K562 (cell line): ENCODE data around the gene S100P. TPM values are rescaled to one million over a fixed set of nuclear protein-coding genes. Genes with fewer than 3 reads are reported as not detected.

Source experiments
- HNRNPLL ChIP-seq: fragments of 200-400 bp; formaldehyde crosslinking; IDR thresholded peaks from 2 replicates; pipeline ENCODE4 v1.6.1; 2017; ENCODE audit warnings: low read length, low read depth, mild to moderate bottlenecking; ENCODE audit not compliant: poor library complexity, severe bottlenecking
- MCM7 ChIP-seq, 2 experiments: fragments of 450-650 bp; IDR thresholded peaks; 2 replicates each; pipeline ENCODE4 v1.6.1; 2016 to 2018
- MEIS2 ChIP-seq: fragments of 450-650 bp; IDR thresholded peaks from 2 replicates; pipeline ENCODE4 v1.6.1; 2014; ENCODE audit warnings: mild to moderate bottlenecking; ENCODE audit not compliant: partially characterized antibody
- PML ChIP-seq: IDR thresholded peaks from 2 replicates; pipeline ENCODE4 v1.6.1; 2012; ENCODE audit warnings: low read length, inconsistent platforms
- RNF2 ChIP-seq: sonication (generic); IDR thresholded peaks from 2 replicates; pipeline ENCODE4 v1.6.1; 2016
- SUPT5H ChIP-seq: fragments of 450-650 bp; IDR thresholded peaks from 2 replicates; pipeline ENCODE4 v1.6.1; 2016
- TEAD1 ChIP-seq, 2 experiments: fragments of 450-650 bp in 1 of 2; sonication (generic) in 1 of 2; formaldehyde crosslinking; IDR thresholded peaks; 2 replicates each; pipeline versions ENCODE4 v1.4.0 to v1.8.0; 2020 to 2022; ENCODE audit warnings: mild to moderate bottlenecking in 2 of 2, missing genetic modification reagents in 1 of 2
- ZBED1 ChIP-seq: IDR thresholded peaks from 2 replicates; pipeline ENCODE4 v1.6.1; 2014
- polyA plus RNA-seq, 8 experiments: library from polyadenylated mRNA; depleted of rRNA in 4 of 8; stranded (reverse) in 5 of 8; unstranded in 3 of 8; fragments of >200 nt; fragmentation: Nextera tagmentation in 2 of 8; fragmentation: Illumina TruSeq in 1 of 8; extraction: Ambion mirVana in 2 of 8; extraction: Trizol in 1 of 8; gene quantifications; 2 replicates each; pipeline versions ENCODE4 v1.2.1 to v1.2.3, GENCODE V29; 2011 to 2014; ENCODE audit warnings: inconsistent platforms in 1 of 8, missing spikeins in 1 of 8
- total RNA-seq, 7 experiments: library from RNA; depleted of rRNA in 6 of 7; stranded (reverse); fragments of >200 nt in 6 of 7; fragmentation: Illumina TruSeq in 2 of 7; extraction: Trizol in 2 of 7; gene quantifications; 2 replicates each; pipeline versions ENCODE4 v1.2.1 to v1.2.3, GENCODE V29; 2011 to 2021; ENCODE audit warnings: low replicate concordance in 1 of 7
- TF ChIP-seq, protein P1 (sequence below): fragments of 250-450 bp; sonication (Bioruptor Pico); IDR thresholded peaks from 2 replicates; pipeline ENCODE4 v1.4.0; 2020; ENCODE audit warnings: mild to moderate bottlenecking, moderate library complexity, borderline replicate concordance
- TF ChIP-seq, protein P2 (sequence below): fragments of 450-650 bp; IDR thresholded peaks from 2 replicates; pipeline ENCODE4 v1.6.1; 2018; ENCODE audit not compliant: partially characterized antibody
- TF ChIP-seq, protein P3 (sequence below): fragments of 250-450 bp; sonication (Bioruptor Pico); IDR thresholded peaks from 2 replicates; pipeline ENCODE4 v1.4.0; 2020; ENCODE audit warnings: mild to moderate bottlenecking
- TF ChIP-seq, protein P4 (sequence below): sonication (generic); formaldehyde crosslinking; IDR thresholded peaks from 2 replicates; pipeline ENCODE4 v1.8.1; 2023; ENCODE audit warnings: mild to moderate bottlenecking, missing genetic modification reagents, moderate library complexity
- TF ChIP-seq, protein P5 (sequence below), 2 experiments: fragments of 450-650 bp; IDR thresholded peaks; 2 replicates each; pipeline ENCODE4 v1.6.1; 2016
- TF ChIP-seq, protein P6 (sequence below), 2 experiments: fragments of 450-650 bp; conservative IDR thresholded peaks; 2 replicates each; pipeline ENCODE4 v1.6.1; 2017; ENCODE audit warnings: mild to moderate bottlenecking in 2 of 2, moderate library complexity in 2 of 2

S100P gene
- total and polyA plus RNA-seq, 9 of the 15 experiments (the other 6 are each of a cell fraction or from before 2014, with no cell fraction given), result 4.1 to 23.8 (median 7.5) TPM

DNA sequence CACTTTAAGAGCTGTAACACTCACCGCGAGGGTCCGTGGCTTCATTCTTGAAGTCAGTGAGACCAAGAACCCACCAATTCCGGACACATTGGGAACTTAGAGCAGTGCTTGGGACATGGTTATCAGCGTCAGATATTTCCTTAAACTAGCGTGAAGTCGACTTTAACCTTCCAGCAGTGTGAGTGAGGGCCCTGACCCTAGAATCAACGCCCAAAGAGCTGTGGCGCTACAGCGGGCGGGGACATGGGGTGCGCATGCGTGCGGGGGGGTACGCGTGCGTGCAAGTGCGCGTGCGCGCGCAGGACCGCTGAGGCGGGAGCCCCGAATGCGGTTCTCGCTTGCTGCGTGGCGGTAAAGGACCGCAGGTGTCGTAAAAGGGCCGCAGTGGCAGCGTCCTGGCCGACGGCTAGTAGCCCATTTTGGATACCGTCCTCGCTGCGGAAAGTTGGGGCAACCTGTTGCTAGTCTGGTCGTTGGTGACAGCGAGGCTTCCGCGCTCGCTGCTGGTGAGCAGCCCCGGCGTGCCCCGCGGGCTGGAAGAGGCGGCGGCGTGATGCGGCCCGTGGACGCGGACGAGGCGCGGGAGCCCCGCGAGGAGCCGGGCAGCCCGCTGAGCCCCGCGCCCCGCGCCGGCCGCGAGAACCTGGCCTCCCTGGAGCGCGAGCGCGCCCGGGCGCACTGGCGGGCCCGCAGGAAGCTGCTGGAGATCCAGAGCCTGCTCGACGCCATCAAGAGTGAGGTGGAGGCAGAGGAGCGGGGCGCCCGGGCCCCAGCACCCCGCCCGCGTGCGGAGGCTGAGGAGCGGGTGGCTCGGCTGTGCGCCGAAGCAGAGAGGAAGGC is 19.8 kb upstream of the S100P start (continued):
- TF ChIP-seq, protein P1, sequence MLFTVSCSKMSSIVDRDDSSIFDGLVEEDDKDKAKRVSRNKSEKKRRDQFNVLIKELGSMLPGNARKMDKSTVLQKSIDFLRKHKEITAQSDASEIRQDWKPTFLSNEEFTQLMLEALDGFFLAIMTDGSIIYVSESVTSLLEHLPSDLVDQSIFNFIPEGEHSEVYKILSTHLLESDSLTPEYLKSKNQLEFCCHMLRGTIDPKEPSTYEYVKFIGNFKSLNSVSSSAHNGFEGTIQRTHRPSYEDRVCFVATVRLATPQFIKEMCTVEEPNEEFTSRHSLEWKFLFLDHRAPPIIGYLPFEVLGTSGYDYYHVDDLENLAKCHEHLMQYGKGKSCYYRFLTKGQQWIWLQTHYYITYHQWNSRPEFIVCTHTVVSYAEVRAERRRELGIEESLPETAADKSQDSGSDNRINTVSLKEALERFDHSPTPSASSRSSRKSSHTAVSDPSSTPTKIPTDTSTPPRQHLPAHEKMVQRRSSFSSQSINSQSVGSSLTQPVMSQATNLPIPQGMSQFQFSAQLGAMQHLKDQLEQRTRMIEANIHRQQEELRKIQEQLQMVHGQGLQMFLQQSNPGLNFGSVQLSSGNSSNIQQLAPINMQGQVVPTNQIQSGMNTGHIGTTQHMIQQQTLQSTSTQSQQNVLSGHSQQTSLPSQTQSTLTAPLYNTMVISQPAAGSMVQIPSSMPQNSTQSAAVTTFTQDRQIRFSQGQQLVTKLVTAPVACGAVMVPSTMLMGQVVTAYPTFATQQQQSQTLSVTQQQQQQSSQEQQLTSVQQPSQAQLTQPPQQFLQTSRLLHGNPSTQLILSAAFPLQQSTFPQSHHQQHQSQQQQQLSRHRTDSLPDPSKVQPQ (CRISPR knock-in tag), result no peak
- TF ChIP-seq PML, result peak; percentile 90
- peak; percentile 99 for TF ChIP-seq MEIS2
- peak; percentile 88 for TF ChIP-seq HNRNPLL
- TF ChIP-seq RNF2, result peak; percentile 42
- TF ChIP-seq, protein P2, sequence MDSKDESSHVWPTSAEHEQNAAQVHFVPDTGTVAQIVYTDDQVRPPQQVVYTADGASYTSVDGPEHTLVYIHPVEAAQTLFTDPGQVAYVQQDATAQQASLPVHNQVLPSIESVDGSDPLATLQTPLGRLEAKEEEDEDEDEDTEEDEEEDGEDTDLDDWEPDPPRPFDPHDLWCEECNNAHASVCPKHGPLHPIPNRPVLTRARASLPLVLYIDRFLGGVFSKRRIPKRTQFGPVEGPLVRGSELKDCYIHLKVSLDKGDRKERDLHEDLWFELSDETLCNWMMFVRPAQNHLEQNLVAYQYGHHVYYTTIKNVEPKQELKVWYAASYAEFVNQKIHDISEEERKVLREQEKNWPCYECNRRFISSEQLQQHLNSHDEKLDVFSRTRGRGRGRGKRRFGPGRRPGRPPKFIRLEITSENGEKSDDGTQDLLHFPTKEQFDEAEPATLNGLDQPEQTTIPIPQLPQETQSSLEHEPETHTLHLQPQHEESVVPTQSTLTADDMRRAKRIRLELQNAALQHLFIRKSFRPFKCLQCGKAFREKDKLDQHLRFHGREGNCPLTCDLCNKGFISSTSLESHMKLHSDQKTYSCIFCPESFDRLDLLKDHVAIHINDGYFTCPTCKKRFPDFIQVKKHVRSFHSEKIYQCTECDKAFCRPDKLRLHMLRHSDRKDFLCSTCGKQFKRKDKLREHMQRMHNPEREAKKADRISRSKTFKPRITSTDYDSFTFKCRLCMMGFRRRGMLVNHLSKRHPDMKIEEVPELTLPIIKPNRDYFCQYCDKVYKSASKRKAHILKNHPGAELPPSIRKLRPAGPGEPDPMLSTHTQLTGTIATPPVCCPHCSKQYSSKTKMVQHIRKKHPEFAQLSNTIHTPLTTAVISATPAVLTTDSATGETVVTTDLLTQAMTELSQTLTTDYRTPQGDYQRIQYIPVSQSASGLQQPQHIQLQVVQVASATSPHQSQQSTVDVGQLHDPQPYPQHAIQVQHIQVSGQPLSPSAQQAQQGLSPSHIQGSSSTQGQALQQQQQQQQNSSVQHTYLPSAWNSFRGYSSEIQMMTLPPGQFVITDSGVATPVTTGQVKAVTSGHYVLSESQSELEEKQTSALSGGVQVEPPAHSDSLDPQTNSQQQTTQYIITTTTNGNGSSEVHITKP, result no peak
- TF ChIP-seq TEAD1 (CRISPR knock-in tag; IDR thresholded peaks at IDR 0.05), result peak in 1 of 2 experiments; percentile 4; a peak in 1 of 4 replicates
- TF ChIP-seq, protein P3, sequence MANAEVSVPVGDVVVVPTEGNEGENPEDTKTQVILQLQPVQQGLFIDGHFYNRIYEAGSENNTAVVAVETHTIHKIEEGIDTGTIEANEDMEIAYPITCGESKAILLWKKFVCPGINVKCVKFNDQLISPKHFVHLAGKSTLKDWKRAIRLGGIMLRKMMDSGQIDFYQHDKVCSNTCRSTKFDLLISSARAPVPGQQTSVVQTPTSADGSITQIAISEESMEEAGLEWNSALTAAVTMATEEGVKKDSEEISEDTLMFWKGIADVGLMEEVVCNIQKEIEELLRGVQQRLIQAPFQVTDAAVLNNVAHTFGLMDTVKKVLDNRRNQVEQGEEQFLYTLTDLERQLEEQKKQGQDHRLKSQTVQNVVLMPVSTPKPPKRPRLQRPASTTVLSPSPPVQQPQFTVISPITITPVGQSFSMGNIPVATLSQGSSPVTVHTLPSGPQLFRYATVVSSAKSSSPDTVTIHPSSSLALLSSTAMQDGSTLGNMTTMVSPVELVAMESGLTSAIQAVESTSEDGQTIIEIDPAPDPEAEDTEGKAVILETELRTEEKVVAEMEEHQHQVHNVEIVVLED (CRISPR knock-in tag), result peak; percentile 87
- TF ChIP-seq, protein P4, sequence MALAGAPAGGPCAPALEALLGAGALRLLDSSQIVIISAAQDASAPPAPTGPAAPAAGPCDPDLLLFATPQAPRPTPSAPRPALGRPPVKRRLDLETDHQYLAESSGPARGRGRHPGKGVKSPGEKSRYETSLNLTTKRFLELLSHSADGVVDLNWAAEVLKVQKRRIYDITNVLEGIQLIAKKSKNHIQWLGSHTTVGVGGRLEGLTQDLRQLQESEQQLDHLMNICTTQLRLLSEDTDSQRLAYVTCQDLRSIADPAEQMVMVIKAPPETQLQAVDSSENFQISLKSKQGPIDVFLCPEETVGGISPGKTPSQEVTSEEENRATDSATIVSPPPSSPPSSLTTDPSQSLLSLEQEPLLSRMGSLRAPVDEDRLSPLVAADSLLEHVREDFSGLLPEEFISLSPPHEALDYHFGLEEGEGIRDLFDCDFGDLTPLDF (CRISPR knock-in tag), result peak; percentile 77
- peak; percentile 80; the same call in 1 of the 2 replicates for TF ChIP-seq ZBED1
- no peak for TF ChIP-seq MCM7 (IDR thresholded peaks at IDR 0.05)
- TF ChIP-seq, protein P5, sequence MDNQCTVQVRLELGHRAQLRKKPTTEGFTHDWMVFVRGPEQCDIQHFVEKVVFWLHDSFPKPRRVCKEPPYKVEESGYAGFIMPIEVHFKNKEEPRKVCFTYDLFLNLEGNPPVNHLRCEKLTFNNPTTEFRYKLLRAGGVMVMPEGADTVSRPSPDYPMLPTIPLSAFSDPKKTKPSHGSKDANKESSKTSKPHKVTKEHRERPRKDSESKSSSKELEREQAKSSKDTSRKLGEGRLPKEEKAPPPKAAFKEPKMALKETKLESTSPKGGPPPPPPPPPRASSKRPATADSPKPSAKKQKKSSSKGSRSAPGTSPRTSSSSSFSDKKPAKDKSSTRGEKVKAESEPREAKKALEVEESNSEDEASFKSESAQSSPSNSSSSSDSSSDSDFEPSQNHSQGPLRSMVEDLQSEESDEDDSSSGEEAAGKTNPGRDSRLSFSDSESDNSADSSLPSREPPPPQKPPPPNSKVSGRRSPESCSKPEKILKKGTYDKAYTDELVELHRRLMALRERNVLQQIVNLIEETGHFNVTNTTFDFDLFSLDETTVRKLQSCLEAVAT (IDR thresholded peaks at IDR 0.05), result peak in 1 of 2 experiments; percentile 96; a peak in 3 of 4 replicates
- TF ChIP-seq, protein P6, sequence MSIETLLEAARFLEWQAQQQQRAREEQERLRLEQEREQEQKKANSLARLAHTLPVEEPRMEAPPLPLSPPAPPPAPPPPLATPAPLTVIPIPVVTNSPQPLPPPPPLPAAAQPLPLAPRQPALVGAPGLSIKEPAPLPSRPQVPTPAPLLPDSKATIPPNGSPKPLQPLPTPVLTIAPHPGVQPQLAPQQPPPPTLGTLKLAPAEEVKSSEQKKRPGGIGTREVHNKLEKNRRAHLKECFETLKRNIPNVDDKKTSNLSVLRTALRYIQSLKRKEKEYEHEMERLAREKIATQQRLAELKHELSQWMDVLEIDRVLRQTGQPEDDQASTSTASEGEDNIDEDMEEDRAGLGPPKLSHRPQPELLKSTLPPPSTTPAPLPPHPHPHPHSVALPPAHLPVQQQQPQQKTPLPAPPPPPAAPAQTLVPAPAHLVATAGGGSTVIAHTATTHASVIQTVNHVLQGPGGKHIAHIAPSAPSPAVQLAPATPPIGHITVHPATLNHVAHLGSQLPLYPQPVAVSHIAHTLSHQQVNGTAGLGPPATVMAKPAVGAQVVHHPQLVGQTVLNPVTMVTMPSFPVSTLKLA (conservative IDR thresholded peaks at IDR 0.05), result peak; percentile 68 to 69
- TF ChIP-seq SUPT5H, result peak; percentile 98
